HCT116 (cell line): ENCODE data around the gene ZDHHC16. TPM values are rescaled to one million over a fixed set of nuclear protein-coding genes. Genes with fewer than 3 reads are reported as not detected.

Source experiments
- ATAC-seq: fragments of 200-7000 bp; cut with Tn5 transposase; 2 replicates; pipeline ENCODE4 v1.9.1; 2020; ENCODE audit warnings: mild to moderate bottlenecking, moderate library complexity
- BruUV-seq: library from RNA; stranded (reverse); fragments of 400-500 nt; replicated peaks from 2 replicates; lab custom pipeline; 2021; lab: Mats Ljungman, UMichigan
- CTCF ChIA-PET: fragments of 300-600 bp; sonication (Branson Sonifier 250); formaldehyde crosslinking; loops from one replicate; lab custom pipeline; 2021; ENCODE audit warnings: antibody characterized with exemption; lab: Charles Lee
- POLR2A ChIA-PET: fragments of 300-600, 350-600 bp; sonication (Branson Sonifier 250); formaldehyde crosslinking; loops from one replicate; lab custom pipeline; 2021; ENCODE audit warnings: antibody characterized with exemption; lab: Charles Lee
- RAD21 ChIA-PET, 2 experiments: fragments of 300-600 bp; sonication (Branson Sonifier 250); formaldehyde crosslinking; loops; one replicate each; lab custom pipeline; 2023; ENCODE audit warnings: low total read pairs in 2 of 2; ENCODE audit not compliant: uncharacterized antibody in 2 of 2, unreplicated experiment in 2 of 2, low non-redundant PET in 1 of 2; lab: Charles Lee
- DNase-seq: peaks from one replicate; pipeline ENCODE4 v3.0.0-alpha.2; 2010; ENCODE audit warnings: low read depth, low spot score
- H2AFZ ChIP-seq: fragments of 200-600 bp; shearing (Covaris generic), sonication (generic); 2 replicates; pipeline ENCODE4 v1.6.1; 2017; ENCODE audit warnings: low read depth, mixed run types, mixed read lengths, antibody characterized with exemption, low read length; ENCODE audit not compliant: poor library complexity, severe bottlenecking
- H3K27ac ChIP-seq: 2 replicates; pipeline ENCODE4 v1.5.1; 2012; ENCODE audit warnings: low read depth, low read length
- H3K27me3 ChIP-seq: fragments of 200-600 bp; sonication (generic); 2 replicates; pipeline ENCODE4 v1.6.1; 2016; ENCODE audit warnings: mixed run types, low read length, mixed read lengths; ENCODE audit not compliant: insufficient read depth
- H3K36me3 ChIP-seq, 2 experiments: fragments of 200-500 bp in 1 of 2; fragments of 200-600 bp in 1 of 2; sonication (Bioruptor generic) in 1 of 2; sonication (generic) in 1 of 2; 2 replicates each; pipeline versions ENCODE4 v1.5.1 to v1.6.1; 2014 to 2016; ENCODE audit warnings: low read length in 2 of 2, inconsistent platforms in 1 of 2, mixed read lengths in 1 of 2, mixed run types in 1 of 2; ENCODE audit not compliant: insufficient read depth in 2 of 2, control insufficient read depth in 1 of 2
- H3K4me1 ChIP-seq, 2 experiments: fragments of 200-600 bp in 1 of 2; sonication (generic) in 1 of 2; 2 replicates each; pipeline versions ENCODE4 v1.5.1 to v1.6.1; 2012 to 2017; ENCODE audit warnings: low read length in 2 of 2, inconsistent platforms in 1 of 2, mild to moderate bottlenecking in 1 of 2, mixed read lengths in 1 of 2, mixed run types in 1 of 2, moderate library complexity in 1 of 2; ENCODE audit not compliant: insufficient read depth in 2 of 2, control insufficient read depth in 1 of 2
- H3K4me2 ChIP-seq: fragments of 200-600 bp; sonication (generic); 2 replicates; pipeline ENCODE4 v1.6.1; 2017; ENCODE audit warnings: mixed run types, low read length, mixed read lengths
- H3K4me3 ChIP-seq, 2 experiments: fragments of 200-600 bp in 1 of 2; sonication (generic) in 1 of 2; replicated peaks in 1 of 2; 2 replicates each; pipeline ENCODE4 v1.5.1; 2011 to 2016; ENCODE audit warnings: low read length in 2 of 2, control low read depth in 1 of 2, low read depth in 1 of 2, mild to moderate bottlenecking in 1 of 2, mixed read lengths in 1 of 2, mixed run types in 1 of 2
- H3K79me2 ChIP-seq: fragments of 200-600 bp; sonication (generic); 2 replicates; pipeline ENCODE4 v1.6.1; 2017; ENCODE audit warnings: mild to moderate bottlenecking, mixed run types, low read length, moderate library complexity, mixed read lengths; ENCODE audit not compliant: insufficient read depth
- H3K9ac ChIP-seq: fragments of 200-600 bp; sonication (generic); 2 replicates; pipeline ENCODE4 v1.6.1; 2016; ENCODE audit warnings: low read length, mixed read lengths
- H3K9me2 ChIP-seq: fragments of 200-600 bp; sonication (generic), shearing (Covaris generic); 2 replicates; pipeline ENCODE4 v1.6.1; 2017; ENCODE audit warnings: mixed run types, mild to moderate bottlenecking, moderate library complexity; ENCODE audit not compliant: insufficient read depth
- H3K9me3 ChIP-seq, 2 experiments: fragments of 200-500 bp in 1 of 2; fragments of 200-600 bp in 1 of 2; sonication (Bioruptor generic) in 1 of 2; sonication (generic) in 1 of 2; 2 replicates each; pipeline ENCODE4 v1.6.1; 2014 to 2017; ENCODE audit warnings: low read length in 2 of 2, mixed read lengths in 2 of 2, inconsistent platforms in 1 of 2, low read depth in 1 of 2, mild to moderate bottlenecking in 1 of 2, mixed run types in 1 of 2, moderate library complexity in 1 of 2; ENCODE audit not compliant: control insufficient read depth in 1 of 2, insufficient read depth in 1 of 2
- H4K20me1 ChIP-seq: fragments of 200-600 bp; sonication (generic), shearing (Covaris generic); 2 replicates; pipeline ENCODE4 v1.6.1; 2017; ENCODE audit warnings: mixed run types, mild to moderate bottlenecking, moderate library complexity; ENCODE audit not compliant: insufficient read depth
- ATF3 ChIP-seq: IDR thresholded peaks from 2 replicates; pipeline ENCODE4 v1.6.1; 2012
- CBX3 ChIP-seq: IDR thresholded peaks from 2 replicates; pipeline ENCODE4 v1.6.1; 2012; ENCODE audit warnings: low read depth
- CEBPB ChIP-seq: IDR thresholded peaks from 2 replicates; pipeline ENCODE4 v1.6.1; 2012; ENCODE audit warnings: low read depth
- CTCF ChIP-seq, 3 experiments: fragments of 200-600 bp in 1 of 3; sonication (generic) in 1 of 3; IDR thresholded peaks in 2 of 3; conservative IDR thresholded peaks in 1 of 3; 2 replicates each; pipeline ENCODE4 v1.5.1; 2012 to 2017; ENCODE audit warnings: low read depth in 2 of 3, low read length in 2 of 3, antibody characterized with exemption in 1 of 3, borderline replicate concordance in 1 of 3, control low read depth in 1 of 3, mild to moderate bottlenecking in 1 of 3, mixed read lengths in 1 of 3, mixed run types in 1 of 3, moderate library complexity in 1 of 3; ENCODE audit not compliant: insufficient read depth in 1 of 3
- EGR1 ChIP-seq: IDR thresholded peaks from 2 replicates; pipeline ENCODE4 v1.6.1; 2012; ENCODE audit warnings: low read depth
- ELF1 ChIP-seq: IDR thresholded peaks from 2 replicates; pipeline ENCODE4 v1.6.1; 2012; ENCODE audit warnings: low read depth, borderline replicate concordance
- EZH2 ChIP-seq: fragments of 200-600 bp; sonication (generic); IDR thresholded peaks from 2 replicates; pipeline ENCODE4 v1.6.1; 2017; ENCODE audit warnings: antibody characterized with exemption, mixed run types
- EZH2phosphoT487 ChIP-seq: fragments of 200-600 bp; IDR thresholded peaks from 2 replicates; pipeline ENCODE4 v1.6.1; 2018; ENCODE audit warnings: antibody characterized with exemption, borderline replicate concordance
- FOSL1 ChIP-seq: IDR thresholded peaks from 2 replicates; pipeline ENCODE4 v1.6.1; 2012; ENCODE audit warnings: low read depth
- MAX ChIP-seq: IDR thresholded peaks from 2 replicates; pipeline ENCODE4 v1.6.1; 2012
- POLR2A ChIP-seq: IDR thresholded peaks from 2 replicates; pipeline ENCODE4 v1.7.0; 2011; ENCODE audit warnings: borderline replicate concordance; ENCODE audit not compliant: insufficient read depth, insufficient read length; ENCODE audit errors: extremely low read depth
- POLR2AphosphoS5 ChIP-seq: IDR thresholded peaks from 2 replicates; pipeline ENCODE4 v1.6.1; 2011; ENCODE audit warnings: mild to moderate bottlenecking, low read depth, low read length, moderate library complexity
- RAD21 ChIP-seq: IDR thresholded peaks from 2 replicates; pipeline ENCODE4 v1.6.1; 2012; ENCODE audit warnings: low read depth, mild to moderate bottlenecking
- REST ChIP-seq: IDR thresholded peaks from 2 replicates; pipeline ENCODE4 v1.6.1; 2012; ENCODE audit warnings: low read depth
- SIN3A ChIP-seq: IDR thresholded peaks from 2 replicates; pipeline ENCODE4 v1.6.1; 2012; ENCODE audit warnings: low read depth
- SP1 ChIP-seq: IDR thresholded peaks from 2 replicates; pipeline ENCODE4 v1.6.1; 2012; ENCODE audit warnings: low read depth
- YY1 ChIP-seq: IDR thresholded peaks from 2 replicates; pipeline ENCODE4 v1.6.1; 2011; ENCODE audit warnings: low read length, low read depth, moderate library complexity, mild to moderate bottlenecking; ENCODE audit not compliant: insufficient replicate concordance; ENCODE audit errors: extremely low read depth
- ZBTB33 ChIP-seq: IDR thresholded peaks from 2 replicates; pipeline ENCODE4 v1.6.1; 2011; ENCODE audit warnings: mild to moderate bottlenecking, low read length, moderate library complexity; ENCODE audit not compliant: insufficient replicate concordance; ENCODE audit errors: extremely low read depth
- ZFX ChIP-seq: fragments of 450-650 bp; IDR thresholded peaks from 2 replicates; pipeline ENCODE4 v1.6.1; 2017
- ZNF274 ChIP-seq: fragments of 200-500 bp; sonication (Bioruptor generic); IDR thresholded peaks from 2 replicates; pipeline ENCODE4 v1.6.1; 2014; ENCODE audit warnings: mild to moderate bottlenecking, low read depth, low read length, inconsistent platforms
- intact Hi-C: fragments of 100-400 bp; cut with micrococcal nuclease; formaldehyde crosslinking; loops from 2 replicates; pipeline ENCODE4 v1.10.0; 2022
- total RNA-seq: library from RNA; stranded (reverse); gene quantifications from one replicate; pipeline ENCODE4 v1.2.1, GENCODE V29; 2021; ENCODE audit not compliant: unreplicated experiment

Gene ZDHHC16
- total RNA-seq, 1 experiment from 2014 or later: 34.0 TPM

GRCh38 chr10:97506199-97506991 lies 60.4 kb downstream of the ZDHHC16 start:
- H3K9ac ChIP-seq: no peak overlapping the region
- intact Hi-C loops: no loop called here
- ChIA-PET RAD21 (no interaction called here), POLR2A (no interaction called here), CTCF (no interaction called here)
- no peak overlapping the region for H2AFZ ChIP-seq
- H3K27me3 ChIP-seq: no peaks in the 10 kb centered on the region
- TF ChIP-seq EGR1 (no peak), RAD21 (no peak), MAX (no peak), ZNF274 (no peak), ELF1 (no peak), CBX3 (no peak), ZFX (no peak), CTCF (IDR thresholded peaks at IDR 0.05 in 2 of 3, conservative IDR thresholded peaks at IDR 0.05 in 1 of 3; ENCODE audit: borderline replicate concordance in 1 of 3, insufficient read depth in 1 of 3, low read depth in 2 of 3, low read length in 2 of 3) (no peak), REST (no peak), YY1 (no peak), SP1 (no peak), EZH2 (no peak), POLR2A (no peak), CEBPB (no peak), SIN3A (no peak), FOSL1 (no peak), ATF3 (no peak), POLR2AphosphoS5 (no peak), EZH2phosphoT487 (no peak), ZBTB33 (no peak)
- no peaks in the 10 kb centered on the region for H3K36me3 ChIP-seq
- no peak overlapping the region for H3K27ac ChIP-seq
- no peaks in the 10 kb centered on the region; the same call in 1 of the 2 replicates for H3K79me2 ChIP-seq
- ATAC-seq: no peak
- no peaks in the 10 kb centered on the region for H3K4me1 ChIP-seq
- no peaks in the 10 kb centered on the region for H3K9me2 ChIP-seq
- no peak overlapping the region for H3K4me3 ChIP-seq
- H4K20me1 ChIP-seq: no peaks in the 10 kb centered on the region
- BruUV-seq: no TSS peak
- DNase-seq: no peak
- H3K9me3 ChIP-seq: no peaks in the 10 kb centered on the region
- H3K4me2 ChIP-seq: no peak overlapping the region
